SKM-1 treated with dmso at 0.1 percent for 144 hours (cell line): ENCODE data around the gene MDM2.
A peak's percentile ranks its signal among the peaks of the same experiment; 100 is the strongest.

Source experiments
- DNase-seq: peaks from one replicate; lab custom pipeline; 2025; ENCODE audit not compliant: unreplicated experiment; lab: John Stamatoyannopoulos, UW

The MDM2 gene

DNA sequence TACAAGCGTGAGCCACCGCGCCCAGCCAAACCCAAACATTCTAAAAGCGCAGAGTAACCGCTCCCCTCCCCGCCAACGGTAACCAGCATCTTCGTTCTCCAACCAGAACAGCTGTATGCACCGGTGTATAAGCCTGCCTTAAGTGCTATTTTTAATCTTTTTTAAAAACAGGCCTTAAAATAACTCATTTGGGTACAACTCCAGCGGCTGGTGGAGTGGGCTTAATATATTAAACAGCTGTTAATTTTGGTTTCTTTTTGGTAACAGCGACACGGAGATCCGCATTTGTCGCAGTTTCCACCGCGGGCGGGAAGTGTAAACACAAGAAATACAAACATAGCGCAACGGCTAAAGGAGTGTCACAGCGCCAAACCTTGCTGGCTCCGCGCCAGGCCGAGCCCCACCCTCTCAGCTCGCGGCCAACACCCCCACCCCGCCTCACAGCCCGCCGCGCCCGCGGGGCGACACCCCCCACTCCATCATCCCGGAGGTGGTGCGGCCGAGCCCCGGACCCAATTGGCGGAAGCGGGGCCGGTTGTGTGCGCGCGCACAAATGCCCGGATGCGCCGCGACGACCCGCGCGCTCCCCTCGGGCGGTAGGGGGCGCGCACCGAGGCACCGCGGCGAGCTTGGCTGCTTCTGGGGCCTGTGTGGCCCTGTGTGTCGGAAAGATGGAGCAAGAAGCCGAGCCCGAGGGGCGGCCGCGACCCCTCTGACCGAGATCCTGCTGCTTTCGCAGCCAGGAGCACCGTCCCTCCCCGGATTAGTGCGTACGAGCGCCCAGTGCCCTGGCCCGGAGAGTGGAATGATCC lies at the start of gene MDM2:
TSS of gene MDM2 (plus strand) at position 602 of the 812 bp plus-strand sequence. CDS start 301 bp downstream, outside the sequence.
- DNase-seq, result peak; percentile 63

DNA sequence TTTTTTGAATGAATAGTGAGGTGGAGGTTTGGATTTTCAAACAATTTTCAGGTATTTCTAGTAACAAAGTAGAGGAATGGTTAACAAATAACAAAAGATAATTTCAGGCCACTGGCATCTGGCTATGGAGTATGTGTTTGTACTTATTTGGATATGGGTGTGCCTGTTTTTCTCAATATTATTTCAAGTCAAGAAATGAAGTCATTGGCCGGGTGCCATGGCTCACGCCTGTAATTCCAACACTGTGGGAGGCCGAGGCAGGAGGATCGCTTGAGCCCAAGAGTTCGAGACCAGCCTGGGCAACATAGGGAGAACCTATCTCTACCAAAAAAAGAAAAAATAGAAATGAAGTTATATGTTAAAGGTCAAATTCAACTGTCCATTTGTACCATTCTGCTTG lies 48.1 kb upstream of the MDM2 start:
- DNase-seq, result no peak

DNA sequence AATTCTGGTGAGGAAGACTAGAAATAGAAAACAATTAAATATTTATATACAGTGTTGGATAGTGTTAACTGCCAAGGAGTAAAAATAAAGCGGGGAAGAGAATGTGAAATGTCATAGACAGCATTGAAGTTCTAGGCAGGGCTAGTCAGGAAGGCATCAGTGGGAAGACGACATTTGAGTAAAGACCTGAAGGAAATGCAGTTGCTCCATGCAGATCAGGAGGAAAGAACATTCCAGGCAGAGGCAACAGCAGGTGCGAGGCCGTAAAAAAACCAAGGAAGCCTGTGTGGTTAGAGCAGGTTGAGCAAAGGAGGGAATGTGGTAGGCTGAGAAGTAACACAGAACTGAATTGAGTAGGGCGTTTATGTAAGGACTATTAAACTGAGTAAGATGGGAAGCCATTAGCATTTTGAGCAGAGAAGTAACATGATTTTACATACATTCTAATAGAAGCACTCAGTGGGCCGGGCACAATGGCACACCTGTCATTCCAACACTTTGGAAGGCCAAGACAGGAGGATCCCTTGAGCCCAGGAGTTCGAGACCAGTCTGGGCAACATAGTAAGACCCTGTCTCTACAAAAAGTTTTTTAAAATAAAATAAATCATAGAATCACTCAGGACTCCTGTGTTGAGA lies 47.1 kb upstream of the MDM2 start:
- no peak for DNase-seq

DNA sequence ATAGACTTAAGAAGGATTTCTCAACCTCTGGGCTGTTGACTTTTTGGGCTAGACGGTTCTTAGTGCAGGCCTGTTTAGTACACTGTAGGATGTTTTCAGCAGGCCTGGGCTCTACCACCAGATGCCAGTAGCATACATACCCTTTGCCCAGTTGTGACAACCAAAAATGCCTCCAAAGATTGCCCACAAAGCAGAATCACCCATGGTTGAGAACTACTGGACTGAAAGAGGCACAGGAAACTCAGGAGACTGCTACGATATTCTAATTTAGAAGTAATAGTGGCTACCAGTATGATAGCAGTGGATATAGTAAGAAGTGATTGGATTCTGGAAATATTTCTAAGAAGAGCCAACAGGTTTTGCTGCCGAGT lies 46.5 kb upstream of the MDM2 start:
- DNase-seq, result no peak

DNA sequence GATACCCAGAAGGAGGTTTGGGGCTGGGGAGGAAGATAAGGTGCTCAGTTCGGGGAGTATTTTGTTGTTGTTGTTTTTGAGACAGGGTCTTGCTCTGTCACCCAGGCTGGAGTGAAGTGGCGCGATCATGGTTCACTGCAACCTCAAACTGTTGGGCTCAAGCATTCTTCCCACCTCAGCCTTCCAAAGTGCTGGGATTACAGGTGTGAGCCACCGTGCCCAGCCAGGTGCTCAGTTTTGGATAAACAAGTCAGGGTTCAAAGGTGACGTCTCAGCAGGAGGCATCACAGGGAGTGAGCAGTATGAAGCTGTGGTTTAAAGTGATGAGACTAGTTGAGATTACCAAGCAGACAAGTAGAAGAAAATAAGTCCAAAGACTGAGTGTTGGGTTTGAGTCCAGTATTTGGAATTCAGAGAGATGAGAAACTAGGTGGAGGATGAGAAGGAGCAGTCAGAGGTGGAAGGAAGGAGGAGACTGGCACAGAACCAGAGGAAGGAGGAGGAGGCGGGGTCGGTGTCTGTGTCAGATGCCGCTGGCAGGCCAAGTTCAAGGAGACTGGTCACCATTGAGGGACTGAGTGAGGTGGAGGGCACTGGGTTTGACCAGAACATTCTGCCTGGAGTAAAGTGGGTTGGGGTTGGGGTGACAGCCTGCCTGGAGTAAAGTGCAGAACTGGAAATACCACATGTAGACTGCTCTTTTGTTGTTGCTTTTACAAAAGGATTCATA lies 45.9 kb upstream of the MDM2 start:
- DNase-seq, result no peak

DNA sequence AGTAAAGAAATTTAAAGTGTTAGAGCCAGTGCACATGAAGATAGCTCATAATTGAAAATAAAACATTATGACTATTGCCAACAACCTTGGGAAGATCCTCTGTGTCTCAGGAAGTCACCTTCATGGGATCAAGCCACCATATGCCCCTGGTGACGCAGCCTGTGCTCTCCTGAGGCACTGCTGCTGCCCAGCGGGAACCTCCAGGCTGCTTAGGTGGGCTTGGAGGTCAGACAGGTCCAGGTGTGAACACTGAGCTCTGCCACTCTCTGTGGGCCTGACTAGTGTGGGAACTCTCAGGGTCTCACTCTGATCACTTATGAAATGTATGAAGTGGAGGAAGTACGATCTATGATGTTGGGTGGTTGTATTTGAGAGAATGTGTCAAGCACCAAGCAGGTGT lies 45.3 kb upstream of the MDM2 start:
- no peak for DNase-seq

DNA sequence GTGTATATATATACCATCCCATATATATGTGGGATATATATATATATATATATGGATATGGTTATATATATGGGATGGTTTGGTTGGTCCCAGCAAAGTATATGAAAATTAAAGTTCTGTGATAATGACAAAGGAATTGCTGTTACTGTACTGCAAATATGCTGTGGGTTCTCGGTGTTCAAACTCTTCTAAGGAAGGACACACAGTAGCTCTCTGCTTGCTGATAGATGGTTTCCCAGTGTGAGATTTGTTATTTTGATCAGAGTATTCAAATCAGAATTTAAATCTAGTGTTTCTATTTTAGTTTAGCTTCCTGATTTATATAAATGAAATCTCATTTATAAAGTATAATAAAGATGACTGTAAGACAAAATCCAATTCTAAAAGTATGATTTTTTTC lies 42.3 kb upstream of the MDM2 start:
- no peak for DNase-seq

DNA sequence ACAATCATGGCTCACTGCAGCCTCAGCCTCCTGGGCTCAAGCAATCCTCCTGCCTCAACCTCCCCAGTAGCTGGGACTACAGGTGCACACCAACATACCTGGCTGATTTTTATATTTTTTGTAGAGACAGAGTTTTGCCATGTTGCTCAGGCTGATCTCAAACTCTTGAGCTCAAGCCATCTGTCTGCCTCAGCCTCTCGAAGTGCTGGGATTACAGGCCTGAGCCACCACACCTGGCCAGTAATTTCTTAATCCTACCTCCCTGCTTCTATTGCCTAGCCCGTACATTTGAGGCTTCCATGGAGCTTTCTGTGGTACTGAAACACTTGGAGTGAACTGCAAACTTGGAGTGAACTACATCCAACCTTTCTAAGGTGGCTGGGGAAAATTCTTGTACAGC lies 41.3 kb upstream of the MDM2 start:
- DNase-seq, result no peak

DNA sequence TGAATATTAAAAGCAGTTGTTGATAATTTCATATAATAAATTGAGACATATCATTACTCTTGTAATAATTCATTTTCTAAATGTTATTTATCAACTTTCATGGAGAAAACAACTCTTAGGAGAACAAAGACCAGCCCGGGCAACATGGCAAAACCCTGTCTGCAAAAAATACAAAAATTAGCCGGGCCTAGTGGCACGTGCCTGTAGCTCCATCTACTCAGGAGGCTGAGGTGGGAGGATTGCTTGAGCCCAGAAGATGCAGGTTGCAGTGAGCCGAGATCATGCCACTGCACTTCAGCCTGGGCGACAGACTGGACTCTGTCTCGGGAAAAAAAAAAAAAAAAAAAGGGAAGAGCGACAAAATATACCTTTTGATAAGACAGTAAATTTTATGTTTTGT lies 40.8 kb upstream of the MDM2 start:
- DNase-seq, result no peak

DNA sequence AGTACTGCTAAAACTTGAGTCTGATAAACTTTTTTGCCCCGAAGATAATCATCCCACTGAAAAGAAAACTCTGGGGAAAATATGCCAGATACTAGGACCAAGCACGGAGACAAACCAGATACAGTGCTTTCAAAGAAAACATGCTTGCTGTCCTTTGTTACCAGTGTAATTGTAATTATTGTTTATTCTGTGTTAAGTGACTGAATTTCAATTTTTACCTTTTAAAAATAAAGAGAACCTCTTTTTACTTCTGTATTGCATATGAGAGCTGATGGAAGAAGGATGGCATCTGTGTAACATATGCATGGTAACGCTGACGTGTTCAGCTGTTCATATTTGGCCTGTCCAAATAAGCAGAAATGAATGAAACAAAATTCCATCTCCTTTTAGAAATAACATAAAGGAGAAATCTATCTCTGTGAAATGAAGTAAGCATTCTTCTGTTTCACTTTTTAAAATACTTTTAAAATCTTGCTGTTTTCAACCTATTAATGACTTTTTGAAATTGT lies 39.5 kb upstream of the MDM2 start:
- no peak for DNase-seq

DNA sequence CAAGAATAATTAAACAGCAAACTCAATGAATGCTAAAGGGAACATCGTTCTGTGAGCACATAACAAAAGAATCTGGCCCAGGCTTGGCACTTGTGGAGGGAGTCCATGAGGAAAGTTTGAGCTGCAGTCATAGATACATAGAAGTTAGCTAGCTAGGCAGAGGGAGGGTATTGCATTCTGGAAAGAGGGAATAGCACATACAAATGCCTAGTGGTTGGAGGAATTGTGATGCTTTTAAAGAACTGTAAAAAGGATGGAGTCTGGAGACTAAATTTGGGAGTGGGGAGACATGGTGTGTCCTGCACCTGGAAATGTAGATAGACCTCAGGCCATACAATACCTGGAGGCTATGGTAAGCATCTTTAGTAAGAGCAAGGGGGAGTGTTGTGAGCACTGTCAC lies 38.0 kb upstream of the MDM2 start:
- no peak for DNase-seq

DNA sequence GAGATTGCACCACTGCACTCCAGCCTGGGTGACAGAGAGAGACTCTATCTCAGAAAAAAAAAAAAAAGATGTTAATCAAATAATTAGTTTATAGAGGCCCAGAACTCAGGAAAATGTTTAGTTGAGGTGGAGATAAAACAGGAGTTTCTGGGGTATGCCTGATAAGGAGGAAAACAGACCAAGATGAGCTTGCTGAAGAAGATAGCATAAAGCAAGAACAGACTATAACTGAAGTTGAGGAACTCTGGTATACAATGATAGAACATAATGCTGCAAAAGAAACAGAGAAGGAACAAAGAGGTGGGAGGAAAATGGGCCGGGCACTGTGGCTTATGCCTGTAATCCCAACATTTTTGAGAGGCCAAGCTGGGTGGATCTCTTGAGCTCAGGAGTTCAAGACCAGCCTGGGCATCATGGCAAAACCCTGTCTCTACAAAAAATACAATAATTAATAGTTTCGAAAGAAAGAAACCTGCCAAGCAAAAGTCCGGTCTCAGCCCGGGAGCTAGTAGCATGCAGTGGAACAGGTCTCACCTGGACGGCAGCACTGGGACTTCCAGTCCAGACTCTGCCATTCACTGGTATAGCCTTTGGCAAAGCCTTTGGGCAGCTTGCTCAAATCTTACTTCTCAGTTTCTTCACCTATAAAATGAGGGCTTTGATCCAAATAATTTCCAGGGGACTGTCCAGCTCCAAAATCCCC lies 36.6 kb upstream of the MDM2 start:
- no peak for DNase-seq

DNA sequence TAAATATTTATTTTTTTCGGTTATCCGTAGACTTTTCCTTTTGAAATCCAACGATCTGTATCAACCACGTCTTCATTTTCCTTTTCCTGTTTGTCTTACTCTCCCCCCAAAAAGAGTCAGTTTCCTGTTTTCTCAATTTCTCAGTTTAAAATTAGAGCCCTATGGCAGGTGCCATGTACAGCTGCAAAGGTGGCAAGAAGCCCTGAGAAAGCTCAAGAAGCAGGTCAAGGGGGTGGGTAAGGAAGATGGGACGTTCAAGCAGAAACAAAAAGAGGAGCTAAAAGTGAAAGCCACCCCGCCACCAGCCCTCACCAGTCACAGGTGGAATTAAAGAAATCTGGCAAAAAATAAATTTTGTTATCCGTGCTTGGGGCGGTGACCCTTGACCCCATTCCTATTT lies 35.3 kb upstream of the MDM2 start:
- no peak for DNase-seq

DNA sequence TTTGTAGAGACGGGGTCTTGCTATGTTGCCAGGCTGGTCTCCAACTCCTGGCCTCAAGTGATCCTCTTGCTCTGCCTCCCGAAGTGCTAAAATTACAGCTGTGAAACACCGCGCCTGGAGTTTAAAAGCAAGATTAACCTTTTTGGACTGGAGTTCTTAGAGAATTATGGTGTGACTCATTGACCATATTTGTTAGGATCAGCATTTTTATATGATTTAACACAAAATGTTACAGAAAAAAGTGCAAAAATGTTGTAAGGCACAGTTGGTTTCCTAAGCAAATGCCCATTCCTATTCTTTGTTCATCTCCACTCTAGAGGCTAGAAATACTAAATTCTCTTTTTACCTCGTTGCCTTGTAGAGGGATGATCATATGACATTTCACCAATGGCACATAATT lies 34.4 kb upstream of the MDM2 start:
- DNase-seq, result no peak

DNA sequence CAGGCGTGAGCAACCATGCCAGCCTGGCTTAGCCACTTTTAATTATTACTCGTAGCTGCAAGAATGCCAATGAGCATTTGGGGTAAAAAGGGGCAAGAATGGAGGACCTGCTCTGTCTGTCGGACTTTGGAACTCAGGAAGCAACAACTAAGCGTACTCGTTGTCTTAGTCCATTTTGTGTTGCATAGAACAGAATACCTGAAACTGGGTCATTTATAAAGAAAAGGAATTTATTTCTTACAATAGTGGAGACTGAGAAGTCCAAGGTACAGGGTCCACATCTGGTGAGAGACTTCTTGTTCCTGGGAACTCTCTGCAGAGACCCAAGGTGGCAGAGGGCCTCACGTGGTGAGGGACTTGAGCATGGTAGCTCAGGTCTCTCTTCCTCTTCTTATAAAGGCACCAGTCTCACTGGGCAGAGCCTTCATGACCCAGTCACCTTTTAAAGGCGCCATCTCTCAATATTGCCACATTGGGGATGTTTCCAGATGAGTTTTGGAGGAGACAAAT lies 32.8 kb upstream of the MDM2 start:
- DNase-seq, result no peak

DNA sequence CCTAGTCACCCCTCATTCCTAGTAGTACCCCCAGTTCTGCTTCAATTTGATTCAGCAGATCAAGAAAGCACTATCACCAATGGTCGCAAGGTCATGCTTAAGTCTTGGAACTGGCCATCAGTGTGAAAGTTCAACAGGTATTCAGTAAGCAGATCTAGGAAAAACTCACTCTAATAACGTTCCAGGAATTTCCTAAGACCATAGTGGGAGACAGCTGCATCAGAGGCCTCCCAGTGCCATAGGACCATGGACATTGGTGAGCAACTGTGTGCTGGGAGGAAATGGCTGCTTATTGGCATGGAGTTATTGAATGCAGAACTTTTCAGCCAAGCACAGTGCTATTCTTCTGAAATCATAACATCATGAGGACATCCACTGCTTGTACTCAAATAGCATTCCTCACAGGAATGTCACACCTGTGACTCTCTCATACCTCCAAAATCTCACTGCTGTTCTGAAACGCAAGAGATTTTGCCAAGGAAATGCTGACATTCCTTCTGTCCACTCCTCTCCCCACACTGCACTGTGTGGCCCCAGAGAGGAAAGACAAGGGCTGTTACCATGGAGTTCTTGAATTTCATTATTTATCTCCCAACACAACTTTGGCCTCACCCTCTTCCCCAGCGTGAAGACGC lies 30.9 kb upstream of the MDM2 start:
- DNase-seq, result no peak

DNA sequence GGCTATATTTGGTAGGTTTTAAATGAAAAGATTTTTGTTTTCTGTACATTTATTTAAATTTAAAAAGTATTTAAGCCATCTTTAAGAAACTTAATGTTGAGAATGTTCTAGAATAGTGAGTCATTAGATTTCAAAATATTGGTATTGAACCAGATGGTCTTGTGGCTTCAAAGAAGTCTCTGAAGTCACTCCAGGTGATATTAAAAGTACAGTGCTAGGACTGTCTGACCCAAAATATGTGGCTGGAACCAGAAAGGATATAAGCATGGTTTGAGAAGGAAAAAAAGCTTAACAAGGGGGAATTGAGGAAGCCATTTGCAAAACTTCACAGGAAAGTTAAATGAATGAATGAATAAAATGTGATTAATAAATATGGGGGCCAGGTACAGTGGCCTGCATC lies 28.7 kb upstream of the MDM2 start:
- DNase-seq, result no peak

DNA sequence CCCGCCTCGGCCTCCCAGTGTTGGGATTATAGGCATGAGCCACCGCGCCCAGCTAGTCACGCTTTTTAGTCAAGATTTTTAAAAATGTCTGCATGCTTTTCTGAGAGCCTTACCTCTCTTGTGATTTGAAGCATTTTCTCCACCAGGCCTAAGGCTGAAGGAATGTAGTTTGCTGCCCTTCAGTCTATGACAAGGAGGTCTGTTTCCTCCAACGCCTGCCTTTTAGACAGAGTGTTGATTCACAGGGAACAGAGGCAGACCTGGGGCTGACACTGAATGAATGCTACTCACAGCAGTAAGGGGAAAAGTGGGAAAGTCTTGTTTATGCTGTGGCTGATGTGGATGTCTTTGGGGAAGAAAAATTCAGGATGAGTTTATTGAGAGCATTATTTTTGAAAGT lies 27.2 kb upstream of the MDM2 start:
- DNase-seq, result no peak

DNA sequence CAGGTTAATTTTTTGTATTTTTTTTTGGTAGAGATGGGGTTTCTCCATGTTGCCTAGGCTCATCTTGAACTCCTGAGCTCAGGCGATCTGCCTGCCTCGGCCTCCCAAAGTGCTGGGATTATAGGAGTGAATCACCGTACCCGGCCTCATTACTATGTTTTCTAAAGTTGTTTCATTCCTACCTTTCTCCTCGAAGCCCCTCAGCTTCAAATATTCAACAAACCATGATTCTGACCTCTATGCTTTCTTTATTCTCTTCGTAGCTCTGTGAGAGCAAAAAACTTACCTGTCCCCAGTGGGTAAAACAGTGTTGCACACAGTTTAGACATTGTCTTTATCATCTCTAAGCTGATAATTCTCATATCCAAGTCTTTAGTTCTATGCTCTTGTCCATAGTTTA lies 26.2 kb upstream of the MDM2 start:
- no peak for DNase-seq

DNA sequence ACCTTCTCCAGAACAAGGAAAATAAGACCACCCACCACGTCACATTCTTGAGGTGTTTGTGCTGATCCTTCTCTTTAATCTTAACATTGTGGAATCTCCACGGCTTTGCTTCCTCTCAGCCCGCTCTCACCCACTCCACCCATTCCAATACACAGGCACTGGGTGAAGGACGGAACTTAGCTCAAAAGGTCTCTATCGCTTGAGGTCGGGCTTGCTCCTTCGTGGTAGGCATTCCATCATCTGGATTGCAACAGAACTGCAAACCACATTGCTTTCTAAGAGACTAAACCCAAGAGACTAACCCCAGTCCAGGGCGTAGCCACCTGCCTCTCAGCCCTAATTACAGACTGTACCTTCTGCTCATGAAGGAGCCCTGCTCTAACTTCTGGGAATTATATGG lies 24.0 kb upstream of the MDM2 start:
- DNase-seq, result peak; percentile 73

DNA sequence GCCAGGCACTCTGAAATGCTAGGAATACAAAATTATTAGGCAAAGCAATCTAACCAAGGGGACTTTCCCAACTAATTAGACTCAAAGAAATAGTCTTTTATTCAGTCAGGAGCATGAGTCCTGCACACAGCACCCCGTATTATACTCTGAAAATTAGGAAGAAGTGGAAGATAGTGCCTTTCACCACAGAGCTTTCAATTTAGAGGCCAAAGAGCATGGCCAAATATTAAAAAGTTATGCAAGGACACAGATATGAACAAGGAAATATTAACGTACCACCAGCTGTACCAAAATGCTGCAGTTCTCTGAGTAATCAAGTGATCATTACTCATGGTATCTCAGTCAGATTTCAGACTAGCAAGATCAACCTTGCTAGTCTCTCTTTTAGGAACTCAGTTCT lies 22.6 kb upstream of the MDM2 start:
- no peak for DNase-seq
